Measurements from ENCODE around the gene PIN1.
"Not testable (repeated sequence)": the region's sequence is repeated elsewhere in the genome, so short reads cannot be mapped to it uniquely, and the experiment has no call there.

The PIN1 gene

DNA sequence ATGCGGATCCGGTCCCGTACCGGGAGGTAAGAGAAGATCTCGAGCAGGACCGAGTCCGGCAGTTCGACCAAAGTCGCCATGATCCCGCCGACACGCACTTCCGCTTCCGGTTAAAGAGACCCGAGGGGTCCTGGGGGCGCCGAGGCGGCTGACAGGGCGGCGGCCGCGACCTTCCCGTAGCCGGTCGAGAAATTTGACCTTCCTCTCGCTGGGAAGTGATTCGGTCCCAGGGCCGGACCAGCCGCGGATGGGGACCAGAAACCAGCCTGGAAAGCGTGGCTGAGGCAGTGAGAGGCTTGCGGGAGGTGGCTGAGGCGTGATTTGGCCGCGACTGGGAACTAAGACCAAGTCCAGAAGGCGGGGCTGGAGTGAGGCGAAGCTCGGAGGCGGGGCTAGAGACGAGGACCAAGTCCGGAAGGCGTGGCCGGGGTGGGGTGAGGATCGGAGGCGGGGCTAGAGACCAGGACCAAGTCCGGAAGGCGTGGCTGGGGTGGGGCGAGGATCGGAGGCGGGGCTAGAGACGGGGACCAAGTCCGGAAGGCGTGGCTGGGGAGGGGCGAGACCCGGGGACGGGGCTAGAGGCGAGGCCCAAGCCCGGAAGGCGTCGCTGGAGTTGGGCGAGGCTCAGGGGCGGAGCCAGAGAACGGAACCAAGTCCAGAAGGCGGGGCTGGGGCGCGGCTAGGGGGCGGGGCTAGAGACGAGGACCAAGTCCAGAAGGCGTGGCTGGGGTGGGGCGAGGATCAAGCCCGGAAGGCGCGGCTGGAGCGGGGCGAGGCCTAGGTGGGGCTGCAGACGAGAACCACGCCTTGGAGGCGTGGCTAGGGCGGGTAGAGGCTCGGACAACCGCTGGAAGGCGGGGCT, 16.2 kb upstream of the PIN1 start, which contains the start of gene FBXL12:
Gene FBXL12 (minus strand): TSS at position 346 of the 862 bp plus-strand sequence. CDS start 266 bp downstream, at position 80.
- DNase-seq: peak; percentile 99 to 100 (median 100)

- DNase-seq: no peak
Measured at GRCh38 chr19:9819596-9819909, 15.6 kb upstream of the PIN1 start.

DNA sequence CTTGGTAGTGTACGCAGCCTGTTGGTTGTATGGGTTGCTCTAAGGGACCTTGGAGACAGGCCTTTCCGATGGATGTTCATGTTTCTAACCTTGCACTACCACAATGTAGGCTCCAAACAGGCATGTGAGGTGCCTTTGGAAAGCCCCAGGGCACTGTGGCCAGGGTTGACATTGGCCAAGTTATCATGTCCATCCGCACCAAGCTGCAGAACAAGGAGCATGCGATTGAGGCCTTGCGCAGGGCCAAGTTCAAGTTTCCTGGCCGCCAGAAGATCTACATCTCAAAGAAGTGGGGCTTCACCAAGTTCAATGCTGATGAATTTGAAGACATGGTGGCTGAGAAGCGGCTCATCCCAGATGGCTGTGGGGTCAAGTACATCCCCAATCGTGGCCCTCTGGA, 15.1 kb upstream of the PIN1 start:
- not testable (repeated sequence) for DNase-seq

- DNase-seq: no peak
Measured at GRCh38 chr19:9823816-9824215, 11.3 kb upstream of the PIN1 start.

DNA sequence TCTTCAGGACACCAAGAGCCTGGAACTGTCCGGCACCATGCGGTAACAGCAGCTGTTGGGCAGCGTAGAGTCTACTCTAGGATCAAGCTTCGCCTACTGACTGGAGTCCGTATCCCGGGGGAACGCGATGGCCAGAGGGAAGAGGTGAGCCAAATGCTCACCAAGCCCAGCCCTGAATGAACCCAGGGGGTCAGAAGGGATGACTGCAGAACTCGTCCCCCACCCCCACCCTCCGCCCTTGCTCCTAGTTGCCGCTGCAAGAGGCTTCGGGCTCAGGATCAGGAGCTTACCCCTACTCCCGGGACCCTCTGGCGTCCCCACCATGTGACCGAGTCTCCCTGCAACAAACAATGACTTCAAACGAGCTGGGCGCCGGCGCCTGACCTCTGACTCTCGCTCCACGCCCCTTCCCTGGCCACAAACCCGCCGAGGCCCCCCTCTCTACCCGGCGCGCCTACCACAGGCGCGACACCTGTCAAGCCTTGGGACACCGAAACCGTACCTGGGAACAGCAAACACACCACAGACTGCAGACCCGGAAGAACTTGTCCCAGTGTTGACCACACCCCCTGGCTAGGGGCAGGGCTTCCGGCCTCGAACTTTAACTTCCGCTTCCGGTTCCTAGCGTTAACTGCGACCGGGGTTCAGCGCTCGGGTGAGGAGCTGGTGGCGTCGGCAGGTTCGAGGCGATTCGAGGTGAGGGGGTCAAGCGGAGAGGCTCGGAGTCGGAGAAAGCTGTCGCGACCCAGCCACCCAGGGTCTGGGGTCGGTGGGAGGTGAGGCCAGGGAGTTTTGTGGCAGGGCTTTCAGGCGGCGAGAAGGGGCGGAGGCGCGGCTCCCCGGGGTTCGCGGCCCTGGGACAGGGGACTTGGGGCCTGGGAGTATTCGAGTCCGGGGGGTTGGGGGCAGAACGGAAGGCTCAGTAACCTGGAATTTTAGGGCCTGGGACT, 7.6 kb upstream of the PIN1 start, which contains the start of gene UBL5:
Gene UBL5 (plus strand): TSS at position 630 of the 950 bp plus-strand sequence. CDS start 420 bp downstream, outside the sequence.
- DNase-seq: peak; percentile 77 to 88 (median 86)

DNA sequence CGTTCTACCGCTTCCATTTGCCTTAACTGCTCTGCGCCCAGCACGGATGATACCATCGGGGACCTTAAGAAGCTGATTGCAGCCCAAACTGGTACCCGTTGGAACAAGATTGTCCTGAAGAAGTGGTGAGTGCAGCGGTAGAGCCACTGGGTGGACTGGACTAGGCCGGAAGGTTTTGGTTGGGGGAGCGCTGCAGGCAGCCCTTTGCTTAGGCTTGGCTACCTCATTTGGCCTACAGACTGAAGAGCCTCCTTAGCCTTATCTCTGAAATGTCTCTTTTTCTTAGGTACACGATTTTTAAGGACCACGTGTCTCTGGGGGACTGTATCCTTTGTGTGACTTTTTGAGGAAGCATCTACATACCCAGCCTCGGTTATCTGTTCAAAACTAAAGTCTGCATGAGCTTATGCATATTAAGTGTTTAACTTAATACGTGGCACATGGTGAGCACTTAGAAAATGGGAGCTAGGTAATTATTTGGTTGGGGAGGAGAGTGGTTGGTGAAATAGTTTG, 6.5 kb upstream of the PIN1 start:
- DNase-seq: no peak

DNA sequence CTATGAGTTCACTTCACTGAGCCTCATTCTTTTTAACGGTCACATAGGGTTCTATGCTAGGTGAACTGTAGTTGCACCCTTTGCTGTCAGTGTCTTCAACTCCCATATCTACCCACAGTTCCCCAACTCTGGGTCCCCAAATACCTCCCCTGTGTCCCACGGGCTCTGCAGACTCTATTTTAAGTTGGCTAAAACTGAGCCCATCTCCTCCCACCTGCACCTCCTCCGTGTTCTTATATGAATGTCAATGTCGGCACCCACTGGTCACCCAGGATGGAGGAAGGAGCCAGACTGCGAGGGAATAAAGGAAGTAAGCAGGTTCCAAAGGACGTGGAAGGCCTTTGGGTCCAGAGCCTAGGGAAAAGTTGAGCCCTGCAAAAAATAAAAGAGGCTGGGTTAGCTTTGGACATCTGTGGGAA, 802 bp upstream of the PIN1 start:
- no peak for DNase-seq

- DNase-seq: no peak
Measured at GRCh38 chr19:9835507-9835949, 410 bp downstream of the PIN1 start.

DNA sequence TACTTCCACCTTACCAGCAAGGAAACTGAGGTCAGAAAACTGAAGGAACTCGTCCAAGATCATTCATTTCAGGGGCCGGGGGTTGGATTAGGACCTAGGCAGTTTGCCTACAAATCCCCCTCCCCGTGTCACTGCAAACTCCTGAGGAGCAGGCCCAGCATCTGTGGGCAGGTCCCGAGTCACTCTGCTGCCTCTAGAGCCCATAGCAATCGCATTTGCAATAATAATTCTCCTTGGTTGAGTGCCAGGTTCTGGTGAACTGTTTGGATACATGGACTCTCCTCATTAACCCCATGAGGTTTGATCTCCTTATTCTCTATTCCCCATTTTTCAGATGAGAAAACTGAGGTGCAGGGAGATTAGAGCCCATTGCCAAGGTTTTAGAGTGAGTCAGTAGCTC, 903 bp downstream of the PIN1 start:
- no peak for DNase-seq

DNA sequence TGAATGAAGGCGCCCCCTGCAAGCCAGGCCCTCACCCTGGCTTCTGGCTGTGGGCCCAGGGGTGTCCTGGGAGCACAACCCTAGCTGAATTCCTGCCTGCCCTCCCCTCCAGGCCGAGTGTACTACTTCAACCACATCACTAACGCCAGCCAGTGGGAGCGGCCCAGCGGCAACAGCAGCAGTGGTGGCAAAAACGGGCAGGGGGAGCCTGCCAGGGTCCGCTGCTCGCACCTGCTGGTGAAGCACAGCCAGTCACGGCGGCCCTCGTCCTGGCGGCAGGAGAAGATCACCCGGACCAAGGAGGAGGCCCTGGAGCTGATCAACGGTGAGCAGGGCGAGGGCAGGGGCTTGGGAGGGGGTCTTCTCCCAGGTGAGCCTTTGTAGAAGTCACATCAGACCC, 3.2 kb downstream of the PIN1 start:
- DNase-seq: no peak

DNA sequence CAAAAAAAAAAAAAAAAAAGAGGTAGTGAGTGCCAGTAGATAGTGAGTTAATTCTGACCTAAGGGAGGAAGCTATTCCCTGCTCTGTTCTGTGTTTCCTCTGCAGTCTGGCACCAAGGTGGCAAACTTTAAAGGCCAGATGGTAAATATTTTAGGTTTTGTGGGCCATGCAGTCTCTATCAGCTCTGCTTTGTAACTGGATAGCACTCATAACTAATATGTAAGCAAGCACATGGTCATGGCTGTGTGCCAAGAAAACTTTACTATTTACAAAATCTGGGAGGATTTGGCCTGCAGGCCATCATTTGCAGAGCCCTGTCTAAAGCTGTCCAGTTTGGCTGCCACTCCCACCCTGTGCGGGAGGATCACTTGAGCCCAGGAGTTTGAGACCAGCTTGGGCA, 4.3 kb downstream of the PIN1 start:
- DNase-seq: no peak

DNA sequence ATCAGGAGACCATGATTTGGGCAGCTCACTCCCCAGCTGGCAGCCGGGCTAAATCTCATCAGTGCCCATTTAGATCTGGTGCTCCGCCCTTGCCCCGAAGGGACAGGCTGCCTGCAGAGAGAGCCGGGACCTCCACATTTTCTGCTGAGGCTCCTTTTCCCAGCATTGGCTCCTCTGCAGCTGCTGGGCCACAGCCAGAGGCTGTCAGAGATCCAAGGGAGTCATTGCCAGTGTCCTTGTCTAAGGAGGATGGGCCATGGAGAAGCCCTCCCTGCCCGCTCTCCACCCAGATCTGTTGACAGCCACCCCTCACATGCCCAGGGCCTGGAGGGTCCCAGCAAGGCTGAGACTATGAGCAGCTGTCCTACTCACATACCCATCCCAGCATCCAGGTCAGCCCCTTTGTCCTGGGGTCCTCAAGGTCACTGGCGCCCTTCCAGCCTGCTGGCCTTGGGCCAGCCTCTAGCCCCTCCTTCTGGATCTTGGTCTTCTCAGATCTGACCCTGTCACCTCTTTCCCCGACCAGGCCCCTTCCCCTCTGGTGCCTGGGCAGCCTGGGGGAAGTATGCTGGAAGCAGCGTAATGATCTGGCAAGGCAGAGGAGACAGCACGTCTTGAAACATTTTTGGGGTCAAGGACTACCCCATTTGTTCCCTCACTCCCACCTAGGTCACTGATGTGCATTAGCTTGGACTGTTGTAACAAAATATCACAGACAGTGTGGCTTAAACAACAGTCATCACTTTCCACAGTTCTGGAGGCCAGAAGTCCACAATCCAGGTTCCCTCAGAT, 7.9 kb downstream of the PIN1 start:
- no peak for DNase-seq

GRCh38 chr19:9843626-9844273, 8.6 kb downstream of the PIN1 start:
- DNase-seq: not testable (repeated sequence)

DNA sequence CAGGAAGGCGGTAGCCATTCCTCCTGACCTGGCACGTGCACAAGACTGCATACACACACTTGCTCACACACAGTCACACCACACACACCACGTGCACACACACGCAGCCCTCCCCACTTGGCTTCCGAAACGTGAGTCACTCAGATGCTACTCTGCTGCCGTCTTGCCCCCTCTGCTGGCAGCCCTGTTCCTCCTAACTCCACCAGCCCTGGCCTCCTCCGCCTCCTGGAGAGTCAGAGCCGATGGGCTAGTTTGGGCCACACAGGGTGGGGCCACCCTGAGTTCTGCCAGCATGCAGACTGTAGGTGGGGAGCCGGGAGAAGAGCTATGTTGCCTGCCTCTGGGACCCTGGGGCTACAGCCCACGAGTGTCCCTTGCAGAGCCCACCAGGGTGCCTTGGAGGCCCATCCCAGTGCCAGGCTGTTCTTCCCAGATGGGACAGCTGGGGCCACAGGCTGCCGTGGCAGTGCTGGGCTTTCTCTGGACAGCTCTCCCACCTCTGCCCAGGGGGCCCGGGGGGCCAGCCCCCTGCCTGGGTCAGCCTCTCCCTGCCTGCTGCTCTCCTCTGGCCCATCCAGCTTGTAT, 12.1 kb downstream of the PIN1 start:
- DNase-seq: peak in 3 of 6 experiments; percentile 9 to 17 (median 10)

DNA sequence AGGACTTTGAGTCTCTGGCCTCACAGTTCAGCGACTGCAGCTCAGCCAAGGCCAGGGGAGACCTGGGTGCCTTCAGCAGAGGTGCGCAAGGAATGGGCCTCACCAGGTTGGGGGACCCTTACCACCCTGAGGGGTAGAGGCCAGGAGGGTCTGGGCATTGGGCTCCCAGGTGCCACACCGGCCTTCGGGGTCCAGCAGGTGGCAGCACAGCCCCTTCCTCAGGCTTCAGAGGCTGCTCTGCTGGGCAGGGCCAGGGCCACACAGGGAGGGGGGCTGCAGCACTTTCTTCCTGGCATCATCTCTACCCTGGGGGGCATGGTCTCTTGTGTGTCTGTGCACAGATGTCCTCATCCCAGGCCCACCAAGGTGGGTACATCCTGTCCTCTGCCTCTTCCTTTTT, 12.9 kb downstream of the PIN1 start:
- peak in 5 of 6 experiments; percentile 34 to 40 (median 38) for DNase-seq

- no peak for DNase-seq
Measured at GRCh38 chr19:9848762-9849161, 13.6 kb downstream of the PIN1 start.

GRCh38 chr19:9849791-9850190, 14.7 kb downstream of the PIN1 start:
- DNase-seq: no peak

DNA sequence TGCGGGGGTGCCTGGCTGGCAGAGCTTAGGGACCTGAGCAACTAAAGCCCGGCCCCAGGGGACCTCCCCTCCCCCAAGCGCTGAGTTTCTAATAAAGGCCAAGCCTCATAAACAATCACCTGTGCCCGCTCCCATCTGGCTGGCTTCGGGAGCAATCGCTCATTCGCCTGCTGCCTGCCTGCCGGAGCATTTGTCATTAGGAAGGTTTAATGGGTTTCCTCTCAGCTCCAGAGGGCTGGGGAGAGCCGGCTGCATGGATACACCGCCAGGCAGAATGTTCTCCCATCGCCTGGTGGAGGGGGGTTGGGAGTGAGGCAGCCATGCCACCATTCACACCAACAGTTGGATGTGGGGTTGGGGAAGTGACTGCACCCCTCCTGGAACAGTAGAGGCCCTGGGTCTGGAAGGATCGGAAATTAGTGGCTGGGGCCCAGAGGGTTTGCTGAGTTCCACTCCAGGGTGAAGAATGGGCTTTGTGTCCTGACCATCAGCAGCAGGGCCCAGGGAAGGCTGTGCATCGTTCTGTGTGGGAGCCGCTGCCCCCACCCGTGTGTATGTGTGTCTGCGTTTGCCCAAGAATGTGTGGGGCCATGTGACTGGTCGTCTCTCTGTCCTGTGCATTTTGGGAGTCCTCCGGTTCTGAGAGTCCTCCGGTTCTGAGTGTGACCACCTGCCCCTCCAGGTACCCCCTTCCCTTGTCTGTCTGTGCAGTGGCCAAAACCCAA, 15.3 kb downstream of the PIN1 start:
- no peak for DNase-seq

DNA sequence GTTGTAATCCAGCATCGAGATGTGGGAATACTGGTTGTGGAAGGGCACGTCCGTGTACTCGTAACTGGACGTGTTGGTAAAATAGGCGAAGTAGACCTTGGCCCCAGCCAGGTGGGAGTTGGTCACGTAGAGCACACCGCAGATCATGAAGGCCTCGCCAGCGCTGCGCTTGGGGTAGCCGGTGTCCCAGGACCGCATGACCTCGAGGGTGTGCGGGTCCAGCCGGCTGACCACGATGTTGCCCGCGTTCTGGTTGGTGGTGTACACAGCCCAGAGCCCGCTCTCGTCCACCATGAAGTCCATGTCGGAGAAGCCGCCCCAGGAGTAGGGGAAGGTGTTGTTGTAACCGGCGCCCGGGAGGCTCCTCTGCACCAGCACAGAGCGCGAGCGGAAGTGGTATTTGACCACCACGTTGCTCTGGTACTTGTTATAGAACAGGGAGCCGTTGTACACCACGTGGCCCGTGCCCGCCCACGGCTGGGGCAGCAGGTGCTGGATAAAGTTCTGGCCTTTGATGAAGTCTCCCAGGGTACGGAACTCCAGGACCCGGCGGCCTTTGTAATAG, 19.2 kb downstream of the PIN1 start:
- no peak for DNase-seq

- DNase-seq: no peak
Measured at GRCh38 chr19:9856609-9857008, 21.5 kb downstream of the PIN1 start.

All from stimulated activated naive CD4-positive, alpha-beta T cell (primary cell).